Measurements from ENCODE around the gene C2CD5. TPM values are rescaled to one million over a fixed set of nuclear protein-coding genes. Genes with fewer than 3 reads are reported as not detected.

Gene C2CD5
- total RNA-seq, 1 experiment from 2014 or later = 48.2 TPM

Other genes starting within 250 kb of the C2CD5 start
- not detected in 2 replicates for gene ST8SIA1, start 209.8 kb downstream of the C2CD5 start, total RNA-seq (2014; rRNA removed; shearing (Covaris generic))
- gene ETNK1, start 80.6 kb upstream of the C2CD5 start, total RNA-seq (2014; rRNA removed; shearing (Covaris generic)) = 20.3 and 29.4 TPM in 2 replicates

All from G401 (cell line).